Epidermal melanocyte (primary cell): Measurements from ENCODE around the gene OR1A2.
"Not testable (repeated sequence)": the region's sequence is repeated elsewhere in the genome, so short reads cannot be mapped to it uniquely, and the experiment has no call there.

Source experiments
- DNase-seq: peaks from one replicate; pipeline ENCODE4 v3.0.0; 2011; ENCODE audit warnings: low spot score; ENCODE audit not compliant: insufficient read length

OR1A2 gene, protein sequence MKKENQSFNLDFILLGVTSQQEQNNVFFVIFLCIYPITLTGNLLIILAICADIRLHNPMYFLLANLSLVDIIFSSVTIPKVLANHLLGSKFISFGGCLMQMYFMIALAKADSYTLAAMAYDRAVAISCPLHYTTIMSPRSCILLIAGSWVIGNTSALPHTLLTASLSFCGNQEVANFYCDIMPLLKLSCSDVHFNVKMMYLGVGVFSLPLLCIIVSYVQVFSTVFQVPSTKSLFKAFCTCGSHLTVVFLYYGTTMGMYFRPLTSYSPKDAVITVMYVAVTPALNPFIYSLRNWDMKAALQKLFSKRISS

DNA sequence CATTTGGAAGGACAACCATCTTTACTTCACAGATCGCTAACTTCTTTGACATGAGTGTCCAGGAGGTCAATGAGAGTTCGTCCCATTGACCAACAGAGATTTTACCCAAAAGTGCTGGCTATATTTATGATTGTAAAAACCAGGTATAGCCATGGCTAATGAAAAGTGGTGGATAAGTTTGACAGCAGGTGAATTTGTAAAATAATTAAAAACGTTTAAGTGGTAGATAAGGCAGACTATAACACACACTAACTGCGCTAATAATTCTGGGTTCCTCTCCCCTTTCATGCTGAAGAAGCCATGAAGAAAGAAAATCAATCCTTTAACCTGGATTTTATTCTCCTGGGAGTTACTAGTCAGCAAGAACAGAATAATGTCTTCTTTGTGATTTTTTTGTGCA lies at the start of gene OR1A2:
Gene OR1A2 (plus strand): TSS at position 301 of the 400 bp plus-strand sequence. CDS start 0 bp downstream, at position 301.
- no peak for DNase-seq

DNA sequence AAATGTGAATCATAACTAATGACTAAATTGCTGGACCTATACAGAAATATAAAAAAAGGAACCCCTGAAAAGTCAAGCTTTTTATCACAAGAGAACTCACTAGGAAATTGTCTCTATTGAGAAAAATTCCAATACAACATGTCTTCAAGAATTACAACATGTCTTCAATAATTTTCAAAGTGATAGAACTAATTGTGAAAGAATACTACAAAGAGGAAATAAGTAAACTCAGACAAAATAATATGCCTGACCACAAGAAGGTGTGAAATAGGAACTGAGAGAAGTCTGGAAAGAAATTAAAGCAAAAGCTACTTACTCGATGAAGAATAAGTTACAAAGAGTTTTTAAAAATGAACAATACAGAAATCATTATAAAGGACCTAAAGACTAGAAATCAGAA lies 40.1 kb upstream of the OR1A2 start:
- DNase-seq, result no peak

DNA sequence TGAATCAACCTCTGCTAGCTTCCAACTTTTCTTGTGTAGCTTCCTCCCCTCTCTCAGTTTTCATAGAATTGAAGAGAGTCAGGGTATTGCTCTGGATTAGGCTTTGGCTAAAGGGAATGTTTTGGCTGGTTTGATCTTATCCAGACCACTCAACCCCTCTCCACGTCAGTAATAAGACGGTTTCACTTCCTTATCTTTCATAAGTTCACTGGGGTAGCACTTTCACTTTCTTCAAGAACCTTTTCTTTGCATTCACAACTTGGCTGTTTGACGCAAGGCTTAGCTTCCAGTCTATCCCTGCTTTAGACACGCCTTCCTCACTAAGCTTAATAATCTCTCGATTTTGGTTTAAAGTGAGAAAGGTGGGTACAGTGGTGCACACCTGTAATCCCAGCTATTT lies 29.7 kb upstream of the OR1A2 start:
- DNase-seq, result no peak

DNA sequence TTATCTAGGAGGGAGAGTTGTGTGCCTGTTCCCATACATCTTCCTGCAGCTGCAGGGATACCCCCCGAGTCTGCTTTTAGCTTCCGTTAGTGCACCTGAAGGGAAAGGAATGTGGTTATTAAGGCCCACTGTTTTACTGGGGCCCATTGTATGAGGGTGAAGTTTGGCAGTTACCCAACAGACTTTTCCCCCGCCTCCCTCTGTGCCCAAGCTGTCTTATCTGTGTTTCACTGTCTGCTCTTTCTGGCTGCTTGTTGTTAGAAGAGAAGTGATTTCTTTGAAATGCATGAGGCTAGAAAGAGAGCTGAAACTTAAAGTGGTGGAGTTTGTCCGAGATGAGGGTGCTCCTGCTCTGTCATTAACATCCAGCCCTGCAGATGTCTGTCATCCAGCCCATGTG lies 7.4 kb upstream of the OR1A2 start:
- no peak for DNase-seq

DNA sequence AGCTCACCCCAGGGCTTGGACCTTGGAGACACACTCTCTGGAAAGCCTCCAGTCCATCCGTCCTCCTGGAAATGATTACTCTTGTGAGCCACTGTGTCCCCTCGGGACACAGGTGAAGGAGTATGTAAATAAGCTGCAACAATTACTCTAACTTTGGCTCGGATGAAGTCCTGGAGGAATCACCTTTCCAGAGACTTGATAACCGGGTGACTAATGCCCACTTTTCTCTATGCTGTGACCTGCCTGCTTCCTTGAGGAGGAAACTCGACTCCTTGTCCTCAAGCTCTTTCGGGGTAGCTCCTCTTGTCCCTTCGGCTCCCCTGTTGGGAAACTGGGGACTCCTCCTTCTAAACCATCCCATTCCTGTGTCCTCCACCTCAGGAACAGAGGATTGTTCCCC lies 10.0 kb downstream of the OR1A2 start, which contains the start of gene OR1A1:
Gene OR1A1 (plus strand): TSS at position 301 of the 400 bp plus-strand sequence. CDS start 7,954 bp downstream, outside the sequence.
- DNase-seq, result no peak

DNA sequence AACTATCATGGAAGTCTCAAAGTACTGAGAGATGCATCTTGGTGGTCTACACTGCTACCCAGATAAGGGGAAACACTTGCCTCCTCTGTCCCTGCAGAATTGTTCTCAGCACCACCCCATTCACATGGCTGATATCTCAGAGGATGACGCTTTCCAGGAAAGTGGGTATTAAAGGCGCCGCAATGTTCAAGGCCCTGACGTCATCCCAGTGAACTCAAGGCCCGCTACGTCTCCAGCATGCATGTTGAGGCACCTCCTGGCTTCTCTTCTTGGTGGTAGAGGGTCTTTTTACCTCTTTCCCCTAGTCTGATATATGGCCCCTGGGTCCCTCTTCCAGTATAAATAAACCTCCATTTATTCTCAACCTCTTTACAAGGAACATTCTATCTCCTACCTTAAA lies 11.2 kb downstream of the OR1A2 start:
- DNase-seq, result no peak

DNA sequence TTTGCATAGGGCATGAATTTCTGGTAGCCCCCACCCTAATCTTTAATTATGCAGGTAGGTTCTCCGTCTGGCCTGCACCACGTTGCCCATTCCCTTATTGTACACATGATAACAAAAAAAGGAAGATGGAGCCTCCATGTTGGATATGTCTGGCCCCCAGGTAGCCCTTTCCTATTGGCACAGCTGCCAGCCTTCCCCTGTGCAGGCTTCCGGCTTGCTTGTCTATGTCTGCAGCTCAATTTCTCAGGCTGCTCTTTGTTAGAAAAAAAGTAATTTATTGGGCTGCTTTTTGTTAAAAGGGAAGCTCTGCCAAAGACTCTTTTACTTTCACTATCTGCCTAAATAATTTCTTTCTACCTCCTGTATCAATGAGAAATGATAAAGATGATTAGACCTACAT lies 15.7 kb downstream of the OR1A2 start:
- no peak for DNase-seq

DNA sequence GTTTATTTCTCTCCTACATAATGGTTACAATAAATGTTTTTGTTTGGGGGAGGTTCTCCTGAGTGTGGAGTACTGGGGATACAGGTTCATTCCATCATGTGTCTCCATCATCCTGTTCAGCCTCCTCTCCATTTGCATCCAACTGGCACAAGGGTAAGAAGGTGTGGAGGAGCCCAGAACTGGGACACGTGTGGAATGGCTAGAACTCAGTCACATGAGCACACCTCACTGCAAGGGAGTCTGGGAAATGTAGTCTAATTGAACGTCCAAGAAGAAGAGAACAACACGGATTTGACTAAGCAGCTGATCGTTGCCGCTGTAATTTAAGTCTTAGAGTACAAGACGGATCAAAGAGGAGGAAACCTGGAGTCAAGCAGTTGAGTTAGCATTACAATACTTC lies 16.3 kb downstream of the OR1A2 start:
- no peak for DNase-seq

DNA sequence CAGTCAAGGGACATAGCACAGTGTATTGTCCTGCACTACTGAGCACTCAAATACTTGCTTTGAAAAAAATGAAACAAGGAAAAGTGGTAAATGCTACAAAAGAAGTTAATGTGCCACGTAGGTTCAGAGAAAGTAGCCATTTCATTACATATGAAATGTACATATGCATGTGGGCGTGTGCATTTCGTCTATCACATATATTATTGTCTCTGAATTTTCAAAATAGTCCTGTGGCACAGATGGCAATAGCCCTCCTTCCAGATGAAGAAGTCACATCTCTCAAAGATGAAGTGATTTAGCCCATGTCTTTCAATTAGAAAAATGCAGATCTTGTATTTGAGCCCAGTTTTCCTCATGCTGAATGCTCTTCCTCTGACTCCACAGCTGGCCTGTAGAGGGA lies 22.7 kb downstream of the OR1A2 start:
- DNase-seq, result not testable (repeated sequence)

DNA sequence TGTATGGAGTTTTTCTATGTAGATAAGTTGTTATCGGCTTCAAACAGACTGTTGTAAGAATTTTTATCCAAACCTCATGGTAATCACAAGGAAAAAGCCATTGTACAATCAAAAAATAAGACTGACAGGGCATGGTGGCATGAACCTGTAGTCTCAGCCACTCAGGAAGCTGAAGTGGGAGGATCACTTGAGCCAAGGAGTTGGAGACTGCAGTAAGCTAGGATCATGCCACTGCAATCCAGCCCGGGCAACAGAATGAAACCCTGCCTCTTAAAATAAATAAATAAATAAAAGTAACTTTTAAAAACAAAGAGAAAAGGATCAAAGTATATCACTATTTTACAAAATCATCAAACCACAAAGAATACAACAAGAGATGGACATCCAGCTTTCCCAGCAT lies 24.5 kb downstream of the OR1A2 start:
- DNase-seq, result no peak

DNA sequence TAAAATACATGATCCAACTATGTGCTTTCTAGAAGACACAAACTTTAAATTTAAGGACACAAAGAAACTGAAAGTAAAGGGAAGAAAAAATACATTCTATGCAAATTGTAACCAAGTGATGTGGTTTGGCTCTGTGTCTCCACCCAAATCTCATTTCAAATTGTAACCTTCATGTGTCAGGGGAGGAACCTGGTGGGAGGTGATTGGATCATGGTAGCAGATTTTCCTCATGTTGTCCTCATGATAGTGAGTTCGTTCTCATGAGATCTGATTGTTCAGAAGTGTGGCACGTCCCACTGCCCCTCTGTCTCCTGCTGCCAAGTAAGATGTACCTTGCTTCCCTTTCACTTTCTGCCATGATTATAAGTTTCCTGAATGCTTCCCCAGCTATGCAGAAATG lies 25.2 kb downstream of the OR1A2 start:
- no peak for DNase-seq

DNA sequence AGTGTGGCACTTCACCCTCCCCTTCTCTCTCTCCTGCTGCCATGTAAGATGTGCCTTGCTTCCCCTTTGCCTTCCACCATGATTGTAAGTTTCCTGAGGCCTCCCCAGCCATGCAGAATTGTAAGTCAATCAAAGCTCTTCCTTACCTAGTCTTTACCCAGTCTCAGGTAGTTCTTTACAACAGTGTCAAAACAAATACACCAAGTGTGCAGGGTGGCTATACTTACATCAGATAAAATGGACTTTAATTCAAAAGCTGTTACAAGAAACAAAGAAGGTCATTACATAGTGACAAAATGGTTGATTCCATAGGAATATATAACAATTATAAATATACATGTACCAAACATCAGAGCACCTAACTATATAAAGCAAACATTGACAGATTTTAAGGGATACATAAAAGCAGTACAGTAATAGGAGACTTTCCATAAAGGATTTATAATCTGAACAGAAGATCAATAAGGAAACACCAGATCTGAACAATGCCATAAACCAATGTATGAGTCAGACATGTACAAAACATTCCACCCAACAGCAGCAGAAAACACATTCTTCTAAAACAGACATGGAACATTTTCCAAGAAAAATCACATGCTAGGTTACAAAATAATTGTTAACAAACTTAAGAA lies 27.5 kb downstream of the OR1A2 start:
- DNase-seq, result not testable (repeated sequence)

DNA sequence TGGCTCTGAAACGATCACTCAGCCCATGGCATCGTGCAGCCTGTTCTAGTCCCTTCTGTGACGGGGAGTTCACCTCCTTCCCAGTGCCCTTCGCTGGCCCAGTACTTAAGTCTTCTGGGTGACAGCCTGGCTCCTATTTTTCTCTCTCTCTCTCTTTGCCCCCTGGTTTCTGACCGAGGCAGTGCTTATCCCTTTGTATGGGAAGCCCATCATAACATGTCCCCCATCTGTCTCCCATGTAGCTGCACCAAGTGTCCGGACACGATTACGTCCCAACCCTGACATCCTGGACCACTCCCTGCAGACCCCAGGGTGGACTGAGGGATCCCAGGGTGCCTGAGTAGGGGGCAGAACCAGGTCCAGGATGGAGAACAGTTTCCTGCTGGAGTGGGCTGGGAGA lies 35.0 kb downstream of the OR1A2 start:
- DNase-seq, result not testable (repeated sequence)

DNA sequence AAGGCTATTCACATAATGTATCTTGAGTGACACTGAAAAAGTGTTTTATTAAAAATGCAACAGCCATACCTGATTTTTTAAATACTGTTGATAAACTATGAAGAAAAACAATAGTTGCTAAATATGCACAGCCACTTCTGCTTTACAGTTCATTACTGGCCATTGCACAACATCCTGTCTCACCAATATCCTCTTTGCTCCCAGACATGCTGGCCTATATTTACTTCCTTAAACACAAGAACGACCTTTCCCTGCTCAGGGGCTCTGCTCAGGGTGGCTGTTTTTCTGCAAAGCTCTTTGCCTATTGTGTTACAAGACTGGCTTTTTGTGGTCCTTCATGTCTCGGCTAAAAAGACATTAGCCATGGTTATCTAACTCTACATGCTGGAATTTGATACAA lies 41.4 kb downstream of the OR1A2 start:
- not testable (repeated sequence) for DNase-seq

DNA sequence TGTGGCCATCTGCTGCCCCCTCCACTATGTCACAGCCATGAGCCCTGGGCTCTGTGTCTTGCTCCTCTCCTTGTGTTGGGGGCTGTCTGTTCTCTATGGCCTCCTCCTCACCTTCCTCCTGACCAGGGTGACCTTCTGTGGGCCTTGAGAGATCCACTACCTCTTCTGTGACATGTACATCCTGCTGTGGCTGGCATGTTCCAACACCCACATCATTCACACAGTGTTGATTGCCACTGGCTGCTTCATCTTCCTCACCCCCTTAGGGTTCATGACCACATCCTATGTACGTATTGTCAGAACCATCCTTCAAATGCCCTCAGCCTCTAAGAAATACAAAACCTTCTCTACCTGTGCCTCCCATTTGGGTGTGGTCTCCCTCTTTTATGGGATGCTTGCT lies 43.7 kb downstream of the OR1A2 start:
- not testable (repeated sequence) for DNase-seq

DNA sequence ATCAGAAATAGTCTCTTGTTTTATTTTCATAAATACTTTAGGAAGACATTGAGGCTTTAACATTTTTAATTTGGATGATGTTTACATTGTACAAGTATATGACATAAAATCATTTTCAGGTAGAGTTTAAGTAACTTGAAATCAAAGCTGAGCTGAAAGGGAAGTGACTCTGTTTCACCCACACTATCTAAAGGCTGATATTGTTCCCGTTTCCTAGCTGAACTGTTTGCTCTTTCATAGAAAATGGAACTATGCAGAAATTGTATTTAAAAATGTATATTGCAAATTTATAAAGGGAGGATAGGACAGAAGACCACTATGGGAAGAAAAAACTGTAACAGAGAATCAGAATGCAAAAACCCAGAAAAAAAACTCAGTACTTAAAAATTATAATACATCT lies 47.5 kb downstream of the OR1A2 start:
- not testable (repeated sequence) for DNase-seq
